BLaER1 (cell line): ENCODE data around the gene SLC6A16.
"Not testable (repeated sequence)": the region's sequence is repeated elsewhere in the genome, so short reads cannot be mapped to it uniquely, and the experiment has no call there.

Experiments
- H3K27ac ChIP-seq: shearing (Covaris generic); formaldehyde crosslinking; 2 replicates; pipeline ENCODE4 v1.8.1; 2022
- H3K27me3 ChIP-seq: shearing (Covaris generic); formaldehyde crosslinking; 2 replicates; pipeline ENCODE4 v1.8.1; 2022
- H3K36me3 ChIP-seq: shearing (Covaris generic); formaldehyde crosslinking; 2 replicates; pipeline ENCODE4 v1.8.1; 2022
- H3K4me1 ChIP-seq: shearing (Covaris generic); formaldehyde crosslinking; 2 replicates; pipeline ENCODE4 v1.8.1; 2022
- H3K4me2 ChIP-seq: shearing (Covaris generic); formaldehyde crosslinking; 2 replicates; pipeline ENCODE4 v1.8.1; 2022
- H3K4me3 ChIP-seq: shearing (Covaris generic); formaldehyde crosslinking; 2 replicates; pipeline ENCODE4 v1.8.1; 2022
- H3K9ac ChIP-seq: shearing (Covaris generic); formaldehyde crosslinking; 2 replicates; pipeline ENCODE4 v1.8.1; 2022
- H3K9me3 ChIP-seq: shearing (Covaris generic); formaldehyde crosslinking; 2 replicates; pipeline ENCODE4 v1.8.1; 2022
- H4K20me1 ChIP-seq: shearing (Covaris generic); formaldehyde crosslinking; 2 replicates; pipeline ENCODE4 v1.8.1; 2022
- Cebpa-rat ChIP-seq: shearing (Covaris generic); IDR thresholded peaks from 2 replicates; pipeline ENCODE4 v1.8.1; 2022

SLC6A16 gene

DNA sequence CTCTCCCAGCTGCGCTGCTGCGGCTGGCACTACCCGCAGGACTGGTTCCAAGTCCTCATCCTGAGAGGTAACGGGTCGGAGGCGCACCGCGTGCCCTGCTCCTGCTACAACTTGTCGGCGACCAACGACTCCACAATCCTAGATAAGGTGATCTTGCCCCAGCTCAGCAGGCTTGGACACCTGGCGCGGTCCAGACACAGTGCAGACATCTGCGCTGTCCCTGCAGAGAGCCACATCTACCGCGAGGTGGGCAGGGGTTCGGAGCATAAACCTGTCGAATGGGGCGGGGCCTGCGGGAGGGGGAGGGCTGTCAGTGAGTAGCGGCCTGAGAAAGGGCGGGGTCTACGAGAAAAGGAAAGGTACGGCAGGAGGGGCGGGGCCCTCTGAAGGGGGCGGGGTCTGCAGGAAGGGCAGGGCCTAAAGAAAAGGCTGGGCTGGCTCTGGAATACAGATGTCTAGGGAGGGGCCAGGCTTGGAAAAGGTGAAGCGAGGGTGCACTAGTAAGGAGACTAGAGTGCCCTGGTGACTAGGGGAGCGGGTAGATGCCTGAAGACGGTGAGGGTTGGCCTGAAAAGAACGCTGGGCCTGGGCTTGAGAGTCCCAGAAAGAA, 13.8 kb upstream of the SLC6A16 start:
- Histone ChIP-seq H4K20me1 (peaks cover 23% of the 10 kb centered on the region), H3K27ac (no peak overlapping the region), H3K4me1 (peaks cover 66% of the 10 kb centered on the region), H3K4me3 (no peak overlapping the region), H3K36me3 (no peaks in the 10 kb centered on the region), H3K9ac (no peak overlapping the region), H3K27me3 (peaks cover 22% of the 10 kb centered on the region), H3K4me2 (no peak overlapping the region), H3K9me3 (no peaks in the 10 kb centered on the region; the same call in 1 of the 2 replicates)
- no peak for TF ChIP-seq Cebpa-rat

DNA sequence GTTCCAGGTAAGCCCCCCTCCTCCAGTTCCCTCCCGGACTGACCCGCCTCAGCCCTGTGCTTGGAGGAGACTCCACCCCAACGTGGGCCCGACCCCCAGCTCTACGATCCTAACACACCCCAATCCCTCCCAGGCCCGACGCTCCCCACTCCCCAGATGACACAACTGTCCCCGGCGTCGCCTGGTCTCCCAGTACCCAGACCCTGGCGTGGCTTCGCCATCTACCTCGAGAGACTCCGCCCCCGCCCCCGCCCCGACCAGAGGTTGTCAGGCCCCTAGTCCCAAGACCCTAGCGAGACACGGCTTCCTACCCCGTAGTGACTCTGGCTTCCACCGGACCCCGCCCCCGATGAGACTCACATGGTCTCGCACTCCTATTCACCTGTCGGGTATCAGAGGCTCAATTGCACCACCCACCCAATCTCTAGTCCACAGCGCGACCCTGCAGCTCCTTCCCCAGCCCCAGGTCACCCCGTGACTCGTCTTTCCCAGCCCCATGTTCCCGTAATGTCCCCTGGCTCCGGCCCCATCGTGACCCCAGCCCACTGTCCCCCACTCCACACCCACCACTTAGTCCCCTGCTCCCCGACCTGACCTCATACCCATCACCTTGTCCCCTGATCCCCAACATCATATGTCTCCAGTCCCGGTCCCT, 13.2 kb upstream of the SLC6A16 start:
- Histone ChIP-seq H3K27ac (no peak overlapping the region), H3K9ac (no peak overlapping the region), H3K4me1 (peaks cover 73% of the 10 kb centered on the region), H3K4me2 (no peak overlapping the region), H3K4me3 (no peak overlapping the region), H3K36me3 (no peaks in the 10 kb centered on the region), H3K27me3 (peaks cover 20% of the 10 kb centered on the region), H4K20me1 (peaks cover 22% of the 10 kb centered on the region), H3K9me3 (no peaks in the 10 kb centered on the region; the same call in 1 of the 2 replicates)
- TF ChIP-seq Cebpa-rat, result no peak

DNA sequence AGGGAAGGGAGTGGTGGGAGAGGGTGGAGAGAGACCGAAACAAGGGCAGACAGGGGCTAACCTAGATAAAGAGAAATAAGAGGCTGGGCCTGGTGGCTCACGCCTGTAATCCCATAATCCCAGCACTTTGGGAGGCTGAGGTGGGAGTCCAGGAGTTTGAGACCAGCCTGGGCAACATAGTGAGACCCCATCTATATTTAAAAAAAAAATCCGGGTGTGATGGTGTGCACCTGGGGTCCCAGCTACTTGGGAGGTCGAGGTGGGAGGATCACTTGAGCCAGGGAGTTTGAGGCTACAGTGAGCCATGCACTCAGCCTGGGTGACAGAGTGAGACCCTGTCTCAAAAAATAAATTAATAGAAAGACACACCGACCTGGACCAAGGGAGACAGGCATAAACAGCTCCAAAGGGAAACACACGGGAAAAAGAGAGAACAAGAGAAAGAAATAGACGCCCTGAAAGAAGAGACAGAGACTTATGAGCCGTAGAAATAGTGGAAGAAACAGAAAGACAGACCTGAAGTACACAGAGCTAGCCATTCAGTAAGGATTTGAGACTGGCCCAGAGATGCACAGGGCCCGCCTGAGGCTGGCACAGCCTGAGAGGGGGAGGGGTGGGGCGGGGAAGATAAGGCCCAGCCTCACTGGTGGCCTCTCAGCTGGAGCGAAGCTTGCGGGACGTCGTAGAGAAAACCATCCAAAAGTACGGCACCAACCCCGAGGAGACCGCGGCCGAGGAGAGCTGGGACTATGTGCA, 12.5 kb upstream of the SLC6A16 start:
- H3K4me1 ChIP-seq, result peaks cover 79% of the 10 kb centered on the region
- H3K4me3 ChIP-seq, result no peak overlapping the region

DNA sequence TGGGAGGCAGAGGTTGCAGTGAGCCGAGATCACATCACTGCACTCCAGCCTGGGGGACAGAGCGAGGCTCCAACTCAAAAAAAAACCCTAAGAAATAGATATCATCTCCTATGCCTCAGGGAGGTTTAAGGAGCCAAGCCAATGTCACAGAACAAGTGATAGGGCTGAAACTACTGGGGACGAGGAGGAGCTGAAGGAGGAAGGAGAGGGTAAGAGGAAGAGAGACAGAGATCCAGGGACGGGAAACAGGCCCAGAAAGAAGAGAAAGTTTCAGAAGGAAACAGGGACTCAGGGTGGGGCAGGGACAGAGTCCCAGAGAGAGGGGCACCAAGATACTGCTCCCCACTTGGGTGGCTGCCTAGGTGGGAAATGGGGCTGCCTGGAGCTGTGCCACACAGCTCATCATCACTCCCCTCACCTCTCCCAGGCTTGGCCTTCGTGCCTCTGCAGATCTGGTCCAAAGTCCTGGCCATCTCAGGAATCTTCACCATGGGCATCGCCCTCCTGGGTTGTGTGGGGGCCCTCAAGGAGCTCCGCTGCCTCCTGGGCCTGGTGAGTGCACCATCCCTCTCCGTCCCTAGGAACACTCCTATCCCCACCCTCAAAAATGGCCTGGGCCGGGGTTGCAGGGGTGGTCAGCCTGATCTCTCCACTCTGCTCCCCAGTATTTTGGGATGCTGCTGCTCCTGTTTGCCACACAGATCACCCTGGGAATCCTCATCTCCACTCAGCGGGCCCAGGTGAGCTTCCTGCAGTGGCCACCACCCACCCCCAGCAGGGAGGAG, 11.7 kb upstream of the SLC6A16 start:
- H3K4me1 ChIP-seq, result peaks cover 79% of the 10 kb centered on the region
- no peak overlapping the region for H3K27ac ChIP-seq
- peak overlapping the region; percentile 25; the same call in 1 of the 2 replicates for H3K4me2 ChIP-seq
- no peak overlapping the region for H3K4me3 ChIP-seq
- no peaks in the 10 kb centered on the region for H3K36me3 ChIP-seq
- TF ChIP-seq Cebpa-rat, result no peak
- peaks cover 17% of the 10 kb centered on the region for H4K20me1 ChIP-seq
- peaks cover 6% of the 10 kb centered on the region; the same call in 1 of the 2 replicates for H3K27me3 ChIP-seq
- H3K9ac ChIP-seq, result no peak overlapping the region
- H3K9me3 ChIP-seq, result no peaks in the 10 kb centered on the region; the same call in 1 of the 2 replicates

More for the DNA sequence above, 12.5 kb upstream of the SLC6A16 start:
- Histone ChIP-seq H4K20me1 (peaks cover 17% of the 10 kb centered on the region), H3K9ac (no peak overlapping the region), H3K27ac (no peak overlapping the region), H3K4me2 (0 out of 2 replicates have a peak overlapping the region, but pooled peaks have one; percentile 25), H3K36me3 (no peaks in the 10 kb centered on the region), H3K9me3 (no peaks in the 10 kb centered on the region; the same call in 1 of the 2 replicates), H3K27me3 (peaks cover 13% of the 10 kb centered on the region)
- TF ChIP-seq Cebpa-rat, result no peak

DNA sequence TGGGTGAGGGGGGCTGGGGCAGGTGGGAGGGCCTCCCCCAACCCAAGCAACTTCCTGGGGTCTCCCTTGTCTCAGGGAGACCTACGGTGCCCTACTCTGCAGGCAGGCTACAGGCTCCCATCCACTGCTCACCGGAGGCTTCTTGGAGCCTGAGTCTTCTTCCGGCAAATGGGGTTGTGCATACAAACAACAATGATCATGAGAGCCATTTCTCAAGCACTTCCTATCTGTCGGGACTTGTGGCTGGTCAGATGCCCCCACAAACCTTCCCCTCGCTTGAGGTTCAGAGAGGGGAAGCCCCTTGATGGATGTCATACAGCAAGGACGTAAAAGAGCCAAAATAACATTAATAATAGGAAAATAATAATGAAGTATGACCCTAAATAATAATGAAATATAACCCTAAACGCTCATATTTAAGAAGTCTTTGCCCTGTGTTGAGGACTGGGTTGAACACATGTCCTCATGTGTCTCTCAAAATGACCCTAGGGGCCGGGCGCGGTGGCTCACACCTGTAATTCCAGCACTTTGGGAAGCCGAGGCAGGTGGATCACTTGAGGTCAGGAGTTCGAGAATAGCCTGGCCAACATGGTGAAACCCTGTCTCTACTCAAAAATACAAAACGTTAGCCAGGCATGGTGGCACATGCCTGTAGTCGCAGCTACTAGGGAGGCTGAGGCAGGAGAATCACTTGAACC, 10.9 kb upstream of the SLC6A16 start:
- Histone ChIP-seq H3K27me3 (0 out of 2 replicates have a peak, but pooled peaks cover 2% of the 10 kb centered on the region), H3K9ac (no peak overlapping the region), H3K4me3 (peak overlapping the region; percentile 51; the same call in 1 of the 2 replicates), H3K9me3 (no peaks in the 10 kb centered on the region; the same call in 1 of the 2 replicates), H3K4me1 (peaks cover 78% of the 10 kb centered on the region), H3K36me3 (no peaks in the 10 kb centered on the region), H3K4me2 (peak overlapping the region; percentile 88), H4K20me1 (peaks cover 12% of the 10 kb centered on the region), H3K27ac (no peak overlapping the region)
- no peak for TF ChIP-seq Cebpa-rat

DNA sequence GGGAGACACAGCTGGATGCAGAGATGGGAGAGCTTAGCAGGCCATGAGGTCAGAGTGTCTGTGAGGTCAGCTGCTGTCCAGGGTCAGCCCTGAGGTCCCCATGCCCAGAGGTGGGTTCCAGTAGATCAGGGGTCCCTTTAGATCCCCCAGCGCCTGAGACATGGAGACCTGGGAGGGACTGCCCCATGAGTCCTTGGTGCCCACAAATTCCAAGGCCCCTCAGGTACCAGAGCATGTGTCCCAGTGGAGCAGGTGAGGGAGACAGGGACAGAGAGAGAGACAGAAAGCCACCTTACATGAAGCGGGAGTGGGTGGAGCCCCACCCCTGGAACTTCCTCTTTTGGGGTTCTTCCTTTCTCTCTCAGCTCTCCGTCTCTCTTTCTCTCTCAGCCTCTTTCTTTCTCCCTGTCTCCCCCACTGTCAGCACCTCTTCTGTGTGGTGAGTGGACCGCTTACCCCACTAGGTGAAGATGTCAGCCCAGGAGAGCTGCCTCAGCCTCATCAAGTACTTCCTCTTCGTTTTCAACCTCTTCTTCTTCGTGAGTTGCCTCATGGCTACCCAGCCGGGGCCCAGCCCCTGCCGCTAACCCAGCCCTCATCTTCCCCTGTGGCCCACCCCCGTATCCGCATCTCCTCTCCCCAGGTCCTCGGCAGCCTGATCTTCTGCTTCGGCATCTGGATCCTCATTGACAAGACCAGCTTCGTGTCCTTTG, 10.2 kb upstream of the SLC6A16 start, which contains the start of gene CD37:
Gene CD37, plus strand, starts transcription at position 336 of the 713 bp plus-strand sequence. Its CDS starts 135 bp downstream, at position 471.
- H3K4me1 ChIP-seq, result peaks cover 72% of the 10 kb centered on the region
- no peak within 1 kb of the TSS for H3K27ac ChIP-seq
- H3K4me2 ChIP-seq, result peak within 1 kb of the TSS; percentile 88
- no peak for TF ChIP-seq Cebpa-rat
- no peaks in the 10 kb centered on the region for H3K36me3 ChIP-seq
- peaks cover 6% of the 10 kb centered on the region; the same call in 1 of the 2 replicates for H4K20me1 ChIP-seq
- no peaks in the 10 kb centered on the region; the same call in 1 of the 2 replicates for H3K9me3 ChIP-seq
- 0 out of 2 replicates have a peak, but pooled peaks cover 2% of the 10 kb centered on the region for H3K27me3 ChIP-seq
- H3K9ac ChIP-seq, result no peak within 1 kb of the TSS; the same call in 1 of the 2 replicates
- H3K4me3 ChIP-seq, result peak within 1 kb of the TSS; percentile 51

DNA sequence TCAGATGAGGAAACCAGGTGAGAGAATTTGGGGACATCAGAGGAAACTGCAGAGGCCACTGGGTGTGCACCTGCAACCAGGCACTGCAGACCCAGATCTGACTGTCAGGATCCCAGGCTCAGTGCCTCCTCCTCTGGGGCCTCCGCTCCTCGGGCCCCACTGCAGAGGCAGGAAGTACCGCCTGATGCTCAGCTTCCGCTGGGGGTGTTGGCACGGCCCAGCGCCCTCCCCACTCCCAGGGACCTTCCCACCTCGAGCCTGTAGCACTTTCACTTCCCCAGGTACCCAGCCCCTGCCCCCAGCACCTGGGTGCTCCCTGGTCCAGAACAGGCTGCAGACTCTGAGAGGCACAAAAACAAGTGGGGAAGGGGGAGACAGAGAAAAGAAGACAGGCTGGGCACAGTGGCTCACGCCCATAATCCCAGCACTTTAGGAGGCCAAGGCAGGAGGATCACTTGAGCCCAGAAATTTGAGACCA, 8.9 kb upstream of the SLC6A16 start:
- no peak overlapping the region for H3K9ac ChIP-seq
- H3K4me3 ChIP-seq, result no peak overlapping the region
- 0 out of 2 replicates have a peak overlapping the region, but pooled peaks have one; percentile 11 for H3K27ac ChIP-seq
- peaks cover 75% of the 10 kb centered on the region for H3K4me1 ChIP-seq
- peak overlapping the region; percentile 88 for H3K4me2 ChIP-seq
- H3K27me3 ChIP-seq, result 0 out of 2 replicates have a peak, but pooled peaks cover 2% of the 10 kb centered on the region
- no peak for TF ChIP-seq Cebpa-rat
- no peaks in the 10 kb centered on the region for H3K36me3 ChIP-seq
- no peaks in the 10 kb centered on the region for H4K20me1 ChIP-seq
- H3K9me3 ChIP-seq, result no peaks in the 10 kb centered on the region

DNA sequence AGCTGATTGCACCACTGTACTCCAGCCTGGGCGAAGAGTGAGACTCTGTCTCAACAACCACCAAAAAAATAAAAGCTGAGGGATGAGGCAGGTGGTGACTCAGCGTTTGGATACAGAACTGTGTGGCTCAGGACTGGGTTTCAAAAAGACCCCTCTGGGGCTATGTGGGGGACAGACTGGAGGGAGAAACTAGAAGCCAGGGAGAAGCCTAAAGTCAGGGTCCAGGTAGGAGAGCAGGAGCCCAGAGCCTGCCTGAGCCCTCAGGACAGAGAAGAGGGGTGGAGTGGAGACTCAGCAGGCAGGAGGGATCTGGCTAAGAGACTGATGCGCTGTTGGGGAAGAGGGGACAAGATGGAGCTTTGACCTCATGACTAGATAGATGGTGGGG, 8.4 kb upstream of the SLC6A16 start:
- Histone ChIP-seq H3K36me3 (no peaks in the 10 kb centered on the region), H3K9ac (no peak overlapping the region), H3K9me3 (no peaks in the 10 kb centered on the region), H4K20me1 (no peaks in the 10 kb centered on the region), H3K4me3 (no peak overlapping the region), H3K27ac (no peak overlapping the region), H3K27me3 (0 out of 2 replicates have a peak, but pooled peaks cover 2% of the 10 kb centered on the region), H3K4me2 (peak overlapping the region; percentile 88), H3K4me1 (peaks cover 79% of the 10 kb centered on the region)
- TF ChIP-seq Cebpa-rat, result no peak

DNA sequence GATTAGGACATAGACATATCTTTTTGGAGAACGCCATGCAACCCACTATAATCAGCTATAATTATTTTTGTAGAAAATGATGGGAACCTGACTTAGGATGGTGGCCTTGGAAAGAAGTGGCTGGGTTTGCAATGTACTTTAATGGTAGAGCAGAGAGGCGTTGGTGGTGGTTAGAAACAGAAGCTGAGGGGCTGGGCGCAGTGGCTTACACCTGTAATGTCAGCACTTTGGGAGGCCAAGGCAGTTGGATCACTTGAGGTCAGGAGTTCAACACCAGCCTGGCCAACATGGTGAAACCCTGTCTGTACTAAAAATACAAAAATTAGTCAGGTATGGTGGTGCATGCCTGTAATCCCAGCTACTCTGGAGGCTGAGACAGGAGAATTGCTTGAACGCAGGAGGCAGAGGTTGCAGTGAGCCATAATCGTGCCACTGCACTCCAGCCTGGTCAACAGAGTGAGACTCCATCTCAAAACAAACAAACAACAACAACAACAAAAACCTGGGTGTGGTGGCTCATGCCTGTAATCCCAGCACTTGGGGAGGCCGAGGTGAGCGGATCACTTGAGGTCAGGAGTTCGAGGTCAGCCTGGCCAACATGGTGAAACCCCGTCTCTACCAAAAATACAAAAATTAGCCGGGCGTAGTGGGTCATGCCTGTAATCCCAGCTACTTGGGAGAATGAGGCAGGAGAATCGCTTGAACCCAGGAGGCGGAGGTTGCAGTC, 7.9 kb upstream of the SLC6A16 start:
- not testable (repeated sequence) for H3K27me3 ChIP-seq, H3K27ac ChIP-seq, H3K4me3 ChIP-seq, H3K9ac ChIP-seq, H4K20me1 ChIP-seq, H3K36me3 ChIP-seq, H3K9me3 ChIP-seq
- H3K4me2 ChIP-seq, result peak overlapping the region; percentile 88
- peaks cover 84% of the 10 kb centered on the region for H3K4me1 ChIP-seq
